GM19240 (cell line): ENCODE results near the gene MBD4.
"Not testable (repeated sequence)": the region's sequence is repeated elsewhere in the genome, so short reads cannot be mapped to it uniquely, and the experiment has no call there.

Experiments used
- DNase-seq: peaks from one replicate; pipeline ENCODE4 v3.0.0; 2011; ENCODE audit warnings: low spot score; ENCODE audit not compliant: insufficient read length

Gene MBD4

GRCh38 chr3:129412542-129413198, 27.1 kb downstream of the MBD4 start:
- DNase-seq, result no peak

GRCh38 chr3:129410971-129411370, 28.8 kb downstream of the MBD4 start:
- no peak for DNase-seq

- DNase-seq, result no peak
Observed at GRCh38 chr3:129409541-129409940, 30.2 kb downstream of the MBD4 start.

GRCh38 chr3:129404610-129405009, 35.1 kb downstream of the MBD4 start:
- no peak for DNase-seq

GRCh38 chr3:129404130-129404529, 35.6 kb downstream of the MBD4 start:
- DNase-seq, result no peak

GRCh38 chr3:129403450-129403849, 36.3 kb downstream of the MBD4 start:
- no peak for DNase-seq

- DNase-seq, result no peak
Observed at GRCh38 chr3:129402616-129403015, 37.1 kb downstream of the MBD4 start.

GRCh38 chr3:129402210-129402609, 37.5 kb downstream of the MBD4 start:
- DNase-seq, result no peak

- no peak for DNase-seq
Observed at GRCh38 chr3:129399895-129400357, 39.8 kb downstream of the MBD4 start.

- DNase-seq, result peak; percentile 87
Observed at GRCh38 chr3:129399145-129399894, 40.4 kb downstream of the MBD4 start.

GRCh38 chr3:129398803-129399144, 41.0 kb downstream of the MBD4 start:
- DNase-seq, result no peak

- DNase-seq, result not testable (repeated sequence)
Observed at GRCh38 chr3:129393760-129394564, 45.8 kb downstream of the MBD4 start.

- no peak for DNase-seq
Observed at GRCh38 chr3:129393271-129393670, 46.5 kb downstream of the MBD4 start.

- not testable (repeated sequence) for DNase-seq
Observed at GRCh38 chr3:129392106-129392887, 47.5 kb downstream of the MBD4 start.

GRCh38 chr3:129391583-129391982, 48.2 kb downstream of the MBD4 start:
- not testable (repeated sequence) for DNase-seq

- no peak for DNase-seq
Observed at GRCh38 chr3:129389572-129389937, 50.2 kb downstream of the MBD4 start.

- DNase-seq, result not testable (repeated sequence)
Observed at GRCh38 chr3:129388791-129389571, 50.8 kb downstream of the MBD4 start.

- DNase-seq, result no peak
Observed at GRCh38 chr3:129387487-129387886, 52.3 kb downstream of the MBD4 start.

GRCh38 chr3:129386984-129387383, 52.8 kb downstream of the MBD4 start:
- no peak for DNase-seq

GRCh38 chr3:129385507-129385906, 54.2 kb downstream of the MBD4 start:
- not testable (repeated sequence) for DNase-seq
